ENCODE results near the gene TTC1. TPM values are rescaled to one million over a fixed set of nuclear protein-coding genes. Genes with fewer than 3 reads are reported as not detected.

Gene TTC1
- total and polyA plus RNA-seq, 9 of the 15 experiments (the other 6 are each of a cell fraction or from before 2014, with no cell fraction given) = 51.9 to 173 (median 87.7) TPM

- TF ChIP-seq ZNF398 (CRISPR knock-in tag; IDR thresholded peaks at IDR 0.05) (no peak), ZNF184 (CRISPR knock-in tag; IDR thresholded peaks at IDR 0.05) (no peak), TFAM (CRISPR knock-in tag; conservative IDR thresholded peaks at IDR 0.05) (no peak), SNIP1 (IDR thresholded peaks at IDR 0.05; ENCODE audit: low read depth) (no peak), ZNF77 (CRISPR knock-in tag; IDR thresholded peaks at IDR 0.05) (no peak), RBFOX2 (IDR thresholded peaks at IDR 0.05; ENCODE audit: low read depth, low read length) (peak; percentile 50), ZNF780A (CRISPR knock-in tag; IDR thresholded peaks at IDR 0.05) (no peak), ARHGAP35 (IDR thresholded peaks at IDR 0.05; ENCODE audit: partially characterized antibody) (no peak), WHSC1 (IDR thresholded peaks at IDR 0.05; ENCODE audit: low read length) (no peak), ZNF23 (CRISPR knock-in tag; IDR thresholded peaks at IDR 0.05) (no peak), ERF (CRISPR knock-in tag; IDR thresholded peaks at IDR 0.05) (0 out of 2 replicates have a peak, but pooled peaks have one; percentile 32), ARID1B (IDR thresholded peaks at IDR 0.05) (no peak), ARID3A (IDR thresholded peaks at IDR 0.05; ENCODE audit: borderline replicate concordance, low read depth, low read length) (no peak), NR1H2 (CRISPR knock-in tag; IDR thresholded peaks at IDR 0.05) (no peak), KHSRP (IDR thresholded peaks at IDR 0.05) (peak; percentile 97), TARDBP (IDR thresholded peaks at IDR 0.05) (no peak), ILF3 (IDR thresholded peaks at IDR 0.05; ENCODE audit: borderline replicate concordance) (no peak), TCF3 (CRISPR knock-in tag; IDR thresholded peaks at IDR 0.05) (no peak), ARID2 (IDR thresholded peaks at IDR 0.05) (no peak), ZNF232 (CRISPR knock-in tag; IDR thresholded peaks at IDR 0.05) (no peak), ZNF644 (tag; IDR thresholded peaks at IDR 0.05; ENCODE audit: low read depth) (peak; percentile 81; the same call in 1 of the 2 replicates), ZFX (CRISPR knock-in tag; IDR thresholded peaks at IDR 0.05) (no peak), CBX8 (IDR thresholded peaks at IDR 0.05; ENCODE audit: borderline replicate concordance, extremely low read depth, low read depth, low read length, poor library complexity, severe bottlenecking) (no peak), HMG20A (CRISPR knock-in tag; conservative IDR thresholded peaks at IDR 0.05) (no peak), PHF21A (IDR thresholded peaks at IDR 0.05; ENCODE audit: borderline replicate concordance, low read depth) (no peak)
- TF ChIP-seq, protein P1, sequence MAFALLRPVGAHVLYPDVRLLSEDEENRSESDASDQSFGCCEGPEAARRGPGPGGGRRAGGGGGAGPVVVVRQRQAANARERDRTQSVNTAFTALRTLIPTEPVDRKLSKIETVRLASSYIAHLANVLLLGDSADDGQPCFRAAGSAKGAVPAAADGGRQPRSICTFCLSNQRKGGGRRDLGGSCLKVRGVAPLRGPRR (CRISPR knock-in tag; IDR thresholded peaks at IDR 0.05) = no peak
Measured at GRCh38 chr5:160008877-160009590, at the start of gene TTC1 (continued).

Data from K562 (cell line).